M059J (cell line): ENCODE results near the gene UBE3A. TPM values are rescaled to one million over a fixed set of nuclear protein-coding genes. Genes with fewer than 3 reads are reported as not detected.
"Not testable (repeated sequence)": the region's sequence is repeated elsewhere in the genome, so short reads cannot be mapped to it uniquely, and the experiment has no call there.

Experiments used
- DNase-seq: peaks from one replicate; pipeline ENCODE4 v3.0.0-alpha.2; 2012; ENCODE audit warnings: low read depth
- total RNA-seq: library from RNA; depleted of rRNA; stranded (reverse); fragments of >200 nt; shearing (Covaris generic); gene quantifications from 2 replicates; pipeline ENCODE4 v1.2.3, GENCODE V29; 2014; rRNA removed

The UBE3A gene
- total RNA-seq = 28.5 and 43.6 TPM in 2 replicates

DNA sequence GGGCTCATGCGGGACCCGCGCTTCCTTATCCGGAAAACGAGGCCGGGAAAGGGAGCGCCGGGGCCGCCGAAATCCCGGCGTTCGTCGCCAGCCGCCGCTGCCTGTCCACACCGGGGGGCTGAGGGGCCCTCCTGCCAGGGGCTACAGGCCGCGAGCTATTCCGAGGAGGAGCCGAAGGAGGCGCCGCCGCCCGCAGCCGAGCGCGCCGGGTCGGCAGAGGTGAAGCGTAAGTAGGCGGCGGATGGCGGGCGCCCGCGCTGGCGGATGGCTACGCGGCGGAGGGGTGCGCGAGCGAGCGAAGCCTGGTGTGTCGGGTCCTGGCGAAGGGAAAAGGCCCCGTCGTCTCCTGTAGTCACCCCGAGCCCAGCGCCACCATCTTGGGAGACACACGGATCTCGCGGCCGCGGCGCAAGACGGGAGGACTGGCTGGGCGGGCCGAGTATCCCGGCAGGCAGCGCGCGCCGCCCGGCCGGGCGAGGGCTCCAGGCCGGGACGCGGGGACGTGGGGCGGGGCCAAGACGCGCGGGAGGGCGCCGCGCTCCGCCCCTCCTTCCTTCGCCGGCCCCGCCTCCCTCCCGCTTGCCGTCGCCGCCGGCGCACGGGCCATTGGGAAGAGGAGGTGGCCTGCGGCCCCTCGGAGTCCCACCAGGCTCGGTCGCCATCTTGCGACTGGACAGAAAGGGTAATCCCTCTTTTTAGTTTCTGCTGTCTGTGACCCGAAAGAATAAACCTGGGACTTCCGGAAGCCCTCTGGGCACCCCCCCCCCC lies at the start of gene UBE3A:
Gene UBE3A, minus strand, starts transcription at position 424 of the 768 bp plus-strand sequence. CDS start 29,917 bp downstream, outside the sequence.
- DNase-seq = peak; percentile 86

DNA sequence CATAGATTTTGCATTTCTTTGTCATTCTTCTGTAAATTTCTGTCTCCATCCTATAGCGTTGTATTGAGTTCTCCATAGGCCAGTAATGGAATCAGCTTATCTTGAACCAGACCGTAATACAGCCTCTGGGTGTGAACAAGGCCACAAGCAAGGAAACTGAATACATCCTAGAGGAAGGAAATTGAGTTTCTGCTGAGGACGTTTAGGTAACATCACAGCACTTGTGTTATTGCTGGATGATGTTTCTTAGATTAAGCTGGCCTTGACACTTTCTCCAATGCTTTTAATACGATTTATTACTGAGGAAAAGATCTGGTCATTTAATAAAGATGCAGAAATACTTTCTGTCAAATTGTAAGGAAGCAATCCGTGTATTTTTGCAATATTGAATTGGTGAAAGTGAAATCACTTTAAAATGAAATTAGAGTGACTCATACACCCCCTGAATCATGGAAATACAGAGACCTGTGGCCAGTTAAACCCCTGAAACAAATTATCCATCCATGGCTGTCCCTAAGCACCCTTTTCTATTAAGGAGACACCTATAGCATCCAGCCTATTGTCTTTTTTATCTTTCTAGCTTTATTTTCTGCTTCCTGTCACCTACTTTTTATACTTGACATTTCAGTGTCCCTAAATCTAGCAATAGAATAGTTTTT lies 48.5 kb upstream of the UBE3A start:
- DNase-seq = no peak

DNA sequence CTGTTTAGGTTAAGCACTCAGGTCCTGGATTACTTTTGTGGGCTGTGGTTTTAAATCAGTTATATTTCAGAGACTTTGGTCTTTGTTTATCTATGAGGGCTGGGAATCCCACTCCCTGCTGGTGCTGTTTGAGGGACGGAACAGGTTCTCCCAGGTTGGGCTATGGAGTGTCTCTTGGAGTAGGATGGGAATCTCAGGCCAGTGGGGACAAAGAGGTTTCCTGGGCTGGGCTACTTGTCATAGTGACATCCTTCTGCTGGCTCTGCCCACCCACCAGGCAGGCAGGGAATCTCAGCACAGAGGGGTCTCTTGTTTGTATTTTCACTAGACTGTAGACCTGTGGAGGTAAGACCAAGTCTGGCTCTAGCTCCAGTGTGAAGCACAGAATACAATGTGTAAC lies 47.2 kb upstream of the UBE3A start:
- DNase-seq = no peak

DNA sequence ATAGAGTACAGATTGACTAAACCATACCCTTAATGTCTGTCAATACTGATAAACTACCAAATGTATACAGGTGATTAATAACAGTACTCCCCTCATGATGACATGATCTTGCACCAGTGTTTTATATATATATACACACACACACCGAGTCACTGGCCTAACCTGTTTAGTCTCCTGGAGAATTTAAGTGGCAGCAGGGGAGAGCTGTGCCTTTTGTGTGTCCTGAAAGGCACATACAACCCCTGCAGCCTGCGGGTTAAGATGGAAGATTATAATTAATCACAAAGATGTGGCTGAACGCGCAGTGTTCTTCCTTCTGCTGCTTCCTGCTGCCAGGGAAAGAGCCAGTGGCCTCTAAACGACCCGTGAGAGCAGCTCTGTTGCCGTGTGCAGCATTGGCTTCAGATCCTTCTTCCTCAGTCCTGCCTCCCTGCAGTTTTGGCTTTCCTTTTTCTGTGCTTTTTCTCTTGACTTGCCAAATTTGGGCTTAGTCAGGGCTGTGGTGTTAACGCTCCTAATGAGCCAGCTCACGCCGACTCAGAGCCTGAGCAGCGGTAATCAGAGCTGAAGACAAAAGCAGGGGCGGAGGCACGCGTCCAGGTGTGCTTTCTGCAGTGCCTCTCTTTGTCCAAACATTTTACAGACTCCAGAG lies 42.5 kb upstream of the UBE3A start:
- no peak for DNase-seq

DNA sequence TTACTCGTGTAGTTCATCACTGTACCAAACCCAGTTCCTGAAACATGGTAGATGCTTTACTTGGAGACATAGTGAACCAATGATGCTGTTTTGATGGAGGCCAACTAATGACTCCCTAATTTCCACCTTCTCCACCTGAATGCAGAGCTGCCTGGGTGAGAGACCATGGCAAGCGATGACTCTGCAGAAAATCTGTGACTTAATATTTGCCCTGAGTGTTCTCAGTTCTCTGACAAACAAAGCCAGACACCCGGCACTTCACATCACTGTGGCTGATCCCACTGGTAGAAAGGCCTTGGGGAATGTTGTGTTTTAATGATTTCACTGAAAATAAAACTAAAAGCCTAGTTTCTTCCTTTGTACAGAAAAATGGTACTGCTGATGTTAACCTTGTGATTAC lies 39.5 kb upstream of the UBE3A start:
- DNase-seq = no peak

DNA sequence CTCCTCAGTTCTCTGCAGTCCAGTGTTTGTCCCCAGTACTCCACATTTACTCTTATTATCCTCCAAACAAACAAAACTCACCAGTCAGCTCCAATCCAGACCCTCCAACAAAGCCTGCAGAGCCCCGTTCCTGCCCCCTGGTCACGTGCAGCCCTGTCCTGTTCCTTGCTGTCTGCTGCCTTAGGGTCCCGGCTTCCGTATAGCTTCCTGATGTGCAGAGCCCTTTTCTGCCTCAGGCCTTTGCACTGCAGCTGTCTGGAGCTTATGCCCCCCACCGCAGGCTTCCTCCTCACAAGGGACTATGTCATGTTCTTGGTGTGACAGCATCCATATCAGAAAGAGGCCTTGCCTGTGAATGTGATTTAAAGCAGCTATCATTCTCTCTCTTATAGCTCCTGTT lies 39.0 kb upstream of the UBE3A start:
- DNase-seq = no peak

DNA sequence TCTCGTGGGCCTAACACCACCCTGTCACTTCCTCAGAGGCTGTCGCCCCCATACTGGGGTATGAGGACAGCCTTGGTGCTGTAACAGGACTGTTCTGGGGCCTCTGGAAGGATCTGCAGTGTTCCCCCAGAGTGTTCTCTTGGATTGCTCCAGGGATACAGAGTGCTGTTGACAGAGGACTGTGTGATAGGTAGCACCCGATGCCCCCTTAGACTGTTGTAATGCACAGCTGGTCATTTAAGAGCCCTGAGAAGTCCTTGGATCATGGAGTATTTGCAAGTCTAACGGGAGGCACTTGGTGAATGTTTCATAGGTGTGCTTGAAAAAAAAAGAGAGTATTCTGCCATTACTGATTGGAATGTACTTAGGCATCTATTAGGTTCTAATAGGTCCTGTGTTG lies 35.4 kb upstream of the UBE3A start:
- DNase-seq = no peak

DNA sequence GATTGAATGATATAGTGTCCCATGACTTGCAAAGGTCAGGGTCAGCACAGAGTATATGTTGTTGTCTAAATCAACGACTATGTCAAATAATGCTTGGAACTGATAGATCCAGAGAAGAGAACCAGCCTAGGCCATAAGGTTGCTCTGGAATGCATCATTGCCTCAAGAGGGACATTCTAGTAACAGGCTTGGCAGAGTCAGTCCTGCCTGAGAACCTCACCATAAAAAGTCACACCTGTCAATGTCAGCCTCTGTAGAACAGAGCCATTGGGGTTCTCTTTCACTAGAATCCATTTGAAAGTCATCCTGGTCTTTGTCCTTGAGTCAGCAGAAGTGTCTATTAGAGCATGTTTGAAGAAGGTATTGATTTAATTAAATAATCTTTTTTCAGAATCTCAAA lies 31.4 kb upstream of the UBE3A start:
- no peak for DNase-seq

DNA sequence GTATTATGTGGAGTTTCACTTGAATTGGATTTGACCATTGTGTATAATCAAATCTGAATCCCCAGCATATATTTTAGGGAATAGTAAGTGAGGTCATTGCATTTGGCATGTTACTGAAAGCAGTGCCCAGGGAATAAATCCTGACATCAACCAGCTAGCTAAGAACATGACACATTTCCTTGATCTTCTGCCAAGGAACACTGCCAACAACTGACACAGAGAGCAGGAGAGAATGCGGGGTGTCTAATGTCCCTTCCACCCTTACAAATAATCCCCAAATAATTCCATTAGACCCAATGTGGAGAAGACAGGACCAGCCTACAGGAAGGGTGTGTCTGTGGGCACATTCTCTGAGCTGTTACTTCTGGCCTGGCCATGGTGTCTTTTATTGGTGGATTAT lies 30.6 kb upstream of the UBE3A start:
- peak; percentile 37 for DNase-seq

DNA sequence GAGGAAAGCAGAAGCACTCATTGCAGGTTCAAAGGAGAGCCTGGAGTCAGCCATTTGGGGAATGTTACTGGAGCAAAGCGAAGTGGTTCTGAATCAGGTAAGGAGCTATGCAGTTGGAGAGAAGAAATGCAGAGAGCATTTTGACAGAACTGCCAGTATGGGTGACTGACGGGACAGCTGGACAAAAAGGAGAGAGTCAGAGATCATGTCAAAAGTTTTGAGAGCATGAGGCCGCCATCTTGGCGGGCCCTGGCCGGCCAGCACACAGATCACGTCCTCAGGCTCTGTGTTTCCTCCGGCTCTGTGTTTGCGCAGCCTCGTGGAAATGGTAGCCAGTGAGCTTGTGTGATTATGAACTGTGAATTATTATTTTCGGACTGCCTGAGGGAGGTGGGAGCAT lies 29.8 kb upstream of the UBE3A start:
- DNase-seq = no peak

DNA sequence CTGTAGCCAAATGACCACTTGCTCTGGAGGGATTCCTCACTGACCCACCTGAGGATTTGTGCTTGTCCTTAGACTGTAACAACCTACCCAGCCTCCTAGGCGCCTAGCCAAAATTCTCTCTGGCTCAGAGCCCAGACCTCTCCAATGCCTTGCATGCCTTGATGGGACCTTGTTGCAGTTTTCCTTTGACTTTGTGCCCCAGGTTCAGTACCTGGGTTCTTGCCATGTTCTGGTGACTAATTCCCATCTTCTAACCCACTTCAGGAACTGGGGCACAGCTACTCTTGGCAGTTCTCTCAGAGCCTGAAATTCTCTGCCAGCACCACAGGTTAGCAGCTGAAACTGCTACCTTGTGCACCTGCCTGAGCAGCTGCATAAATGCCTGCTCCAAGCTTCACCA lies 27.0 kb upstream of the UBE3A start:
- DNase-seq = peak; percentile 1

DNA sequence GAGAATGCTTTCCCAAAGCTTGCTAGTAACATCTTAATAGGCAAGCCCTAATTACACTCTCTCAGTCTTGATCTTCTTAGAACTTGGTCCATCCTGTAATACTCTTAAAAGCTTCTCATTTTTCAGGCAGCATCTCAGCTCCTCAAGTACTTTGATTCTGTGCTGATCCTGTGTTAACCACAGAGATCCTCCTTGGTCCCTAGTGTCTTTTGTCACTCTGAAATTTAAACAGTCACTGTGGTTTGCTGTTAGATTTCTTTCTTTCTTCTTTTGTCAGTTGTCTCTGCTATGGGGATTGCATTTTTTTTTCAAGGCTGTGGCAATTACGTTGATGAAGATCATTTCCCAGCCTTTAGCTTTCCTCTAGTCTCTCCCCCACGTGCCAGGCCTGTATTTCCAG lies 26.0 kb upstream of the UBE3A start:
- no peak for DNase-seq

DNA sequence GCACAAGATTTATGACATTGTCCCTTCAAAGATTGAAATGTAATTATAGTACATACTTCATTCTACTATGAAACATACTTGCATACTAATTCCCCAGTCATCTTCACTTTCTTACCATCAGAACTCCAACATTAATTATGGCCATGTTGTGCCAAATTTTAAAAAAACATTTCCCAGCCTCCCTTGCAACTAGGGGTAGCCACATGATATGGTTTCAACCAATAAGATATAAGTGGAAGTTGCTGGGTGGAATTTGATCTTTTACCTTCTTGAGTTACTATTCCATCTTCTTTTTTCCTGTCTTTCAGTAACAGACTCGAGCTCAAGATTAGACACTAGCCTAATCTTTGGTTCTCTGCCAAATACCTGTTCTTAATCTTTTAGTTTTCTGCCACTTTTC lies 25.6 kb upstream of the UBE3A start:
- DNase-seq = no peak

DNA sequence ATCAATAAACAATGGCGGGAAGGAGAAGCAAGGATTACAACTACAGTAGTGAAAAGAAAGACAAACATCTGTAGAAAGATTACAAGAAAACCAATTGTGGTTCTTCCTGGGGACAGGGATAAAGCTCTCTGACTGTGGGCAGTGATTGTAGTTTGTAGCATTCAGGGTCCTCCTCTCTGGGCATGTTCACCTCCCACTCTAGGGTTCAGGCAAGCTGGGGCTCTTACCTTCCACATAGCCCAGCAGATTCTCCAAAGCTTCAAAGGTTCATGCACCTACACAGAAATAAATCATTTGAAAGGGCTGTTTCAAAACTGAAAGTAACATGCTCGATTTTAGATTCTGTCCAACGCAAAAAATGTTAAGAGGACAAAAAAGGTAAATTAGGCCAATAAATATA lies 17.4 kb upstream of the UBE3A start:
- DNase-seq = no peak

DNA sequence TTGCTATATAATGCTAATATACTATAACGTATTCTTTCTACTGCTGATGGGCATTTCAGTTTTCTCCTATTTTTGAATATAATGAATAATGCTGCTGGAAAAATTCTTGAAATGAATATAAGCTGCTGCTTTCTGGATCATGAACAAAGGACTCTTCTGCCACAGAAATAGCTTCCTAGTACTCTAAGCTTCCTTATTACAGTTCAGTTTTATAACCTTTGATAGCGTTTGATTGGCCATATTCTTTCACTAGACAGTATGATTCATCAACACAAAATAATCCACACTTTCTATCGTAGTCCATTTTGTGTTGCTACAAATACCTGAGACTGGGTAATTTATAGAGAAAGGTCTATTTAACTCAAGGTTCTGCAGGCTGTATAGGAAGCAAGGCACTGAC lies 16.4 kb upstream of the UBE3A start:
- DNase-seq = no peak

DNA sequence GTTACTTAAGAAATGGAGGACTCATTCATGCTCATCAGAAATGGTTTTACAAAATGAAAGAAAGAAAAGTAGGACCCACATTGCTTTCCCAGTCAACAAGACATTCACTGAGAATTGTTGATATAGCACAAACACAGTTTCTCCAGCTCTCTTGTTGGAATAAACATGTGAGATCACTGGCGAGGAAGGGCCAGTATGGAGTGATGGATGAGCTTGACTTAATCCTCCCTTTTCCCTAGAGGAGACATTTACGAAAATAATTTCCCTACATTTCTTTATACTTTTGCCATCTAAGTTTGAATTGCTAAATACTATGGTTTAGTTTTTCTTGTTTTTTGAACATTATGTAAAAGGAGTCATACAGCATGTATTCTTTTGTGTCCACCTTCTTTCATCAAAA lies 15.9 kb upstream of the UBE3A start:
- no peak for DNase-seq

DNA sequence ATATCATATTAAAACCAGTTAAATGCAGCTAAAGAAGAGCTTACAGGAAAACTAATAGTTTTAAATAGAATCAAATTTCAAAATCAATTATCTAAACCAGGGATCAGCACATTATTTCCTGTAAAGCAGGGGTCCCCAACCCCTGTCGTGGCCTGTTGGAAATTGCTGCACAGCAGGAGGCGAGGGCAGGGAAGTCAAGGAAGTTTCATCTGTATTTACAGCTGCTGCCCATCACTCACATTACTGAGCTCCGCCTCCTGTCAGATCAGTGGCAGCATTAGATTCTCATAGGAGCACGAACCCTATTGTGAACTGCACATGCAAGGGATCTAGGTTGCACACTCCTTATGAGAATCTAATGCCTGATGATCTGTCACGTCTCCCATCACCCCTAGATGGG lies 14.4 kb upstream of the UBE3A start:
- DNase-seq = not testable (repeated sequence)

DNA sequence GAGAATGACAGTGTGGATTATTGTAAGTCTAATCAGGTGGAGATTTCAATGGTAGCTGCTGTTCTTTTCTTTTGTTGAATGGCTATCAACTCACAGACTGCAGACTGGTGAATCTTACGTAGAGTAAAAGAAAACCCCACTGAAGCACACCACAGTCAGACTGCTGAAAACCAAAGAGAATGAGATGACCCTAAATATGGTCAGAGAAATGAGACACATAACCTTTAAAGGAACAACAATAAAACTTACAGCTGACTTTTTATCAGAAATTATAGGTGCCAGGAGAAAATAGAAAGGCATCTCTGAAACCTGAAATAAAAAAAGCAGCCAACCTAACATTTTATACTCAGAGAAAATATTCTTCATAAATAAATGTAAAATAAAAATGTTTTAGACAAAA lies 12.7 kb upstream of the UBE3A start:
- DNase-seq = no peak

DNA sequence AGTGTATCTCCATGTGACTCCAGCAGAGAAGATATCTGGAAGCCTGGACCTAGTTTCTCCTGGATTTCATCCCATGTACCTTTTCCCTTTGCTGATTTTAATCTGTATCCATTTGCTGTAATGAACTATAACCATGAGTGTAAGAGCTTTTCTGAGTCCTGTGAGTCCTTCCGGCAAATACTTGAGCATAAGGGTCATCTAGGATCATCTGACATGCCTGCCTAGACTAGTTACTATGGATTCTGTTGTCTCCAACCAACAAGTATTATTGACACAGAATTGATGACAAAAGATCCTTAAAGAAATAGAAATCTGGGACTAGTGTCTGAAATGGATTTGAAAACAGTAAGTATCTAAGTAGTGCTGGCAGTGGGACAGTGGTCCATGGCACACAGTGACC lies 11.3 kb upstream of the UBE3A start:
- no peak for DNase-seq

DNA sequence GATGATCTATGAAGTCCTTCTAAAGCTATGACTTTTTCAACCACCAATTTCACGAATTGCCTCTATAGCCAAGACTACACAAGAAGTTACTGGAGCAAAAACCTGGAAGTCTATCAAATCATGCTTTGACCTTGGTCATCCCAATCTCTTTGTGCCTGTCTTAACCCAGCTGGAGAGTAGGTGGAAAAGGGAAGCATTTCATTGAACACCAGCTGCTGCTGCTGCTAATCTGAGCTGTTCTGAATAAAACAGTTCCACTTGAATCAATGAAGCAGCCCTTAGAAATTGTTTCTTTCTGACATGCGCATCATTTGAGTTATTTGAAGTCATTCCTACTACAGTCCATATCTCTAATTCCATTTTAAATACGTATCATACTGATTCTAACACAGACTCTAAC lies 7.3 kb upstream of the UBE3A start:
- no peak for DNase-seq

DNA sequence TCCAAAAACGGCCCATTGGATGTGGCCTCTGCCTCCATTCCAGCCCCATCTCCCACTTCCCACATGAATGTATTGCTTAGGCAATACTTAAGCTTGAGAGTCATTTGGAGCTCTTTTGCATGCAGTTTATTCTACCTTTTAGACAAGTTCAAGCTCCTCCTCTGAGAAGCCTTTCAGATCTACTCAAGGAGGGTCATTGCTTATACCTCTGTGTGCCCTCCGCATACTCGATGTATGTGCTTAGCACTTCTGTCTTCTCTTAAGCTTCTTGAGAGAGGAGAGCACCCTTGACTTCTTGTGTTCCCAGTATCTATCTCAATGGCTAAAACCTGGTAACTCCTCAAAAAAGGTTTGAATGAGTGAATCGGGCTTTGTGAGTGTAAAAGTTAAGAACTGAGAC lies 6.6 kb upstream of the UBE3A start:
- no peak for DNase-seq

DNA sequence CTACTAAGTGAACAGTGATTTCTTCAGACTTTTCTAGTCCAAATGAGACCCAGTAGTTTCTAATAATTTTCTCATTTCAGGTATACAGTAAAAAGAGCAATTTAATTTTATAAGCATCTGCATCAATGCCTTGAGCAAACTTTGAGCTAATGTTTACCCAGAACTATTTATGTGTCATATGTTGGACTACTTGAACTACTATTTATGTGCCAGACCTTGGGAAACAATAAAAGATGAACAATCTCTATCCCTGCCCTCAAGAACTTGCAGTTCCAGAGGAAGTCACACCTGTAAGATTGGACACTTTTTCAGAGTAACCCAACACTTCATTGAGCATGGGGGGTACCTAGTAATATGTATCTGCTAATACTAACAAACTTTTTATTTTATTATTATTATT lies 2.3 kb upstream of the UBE3A start:
- DNase-seq = no peak

DNA sequence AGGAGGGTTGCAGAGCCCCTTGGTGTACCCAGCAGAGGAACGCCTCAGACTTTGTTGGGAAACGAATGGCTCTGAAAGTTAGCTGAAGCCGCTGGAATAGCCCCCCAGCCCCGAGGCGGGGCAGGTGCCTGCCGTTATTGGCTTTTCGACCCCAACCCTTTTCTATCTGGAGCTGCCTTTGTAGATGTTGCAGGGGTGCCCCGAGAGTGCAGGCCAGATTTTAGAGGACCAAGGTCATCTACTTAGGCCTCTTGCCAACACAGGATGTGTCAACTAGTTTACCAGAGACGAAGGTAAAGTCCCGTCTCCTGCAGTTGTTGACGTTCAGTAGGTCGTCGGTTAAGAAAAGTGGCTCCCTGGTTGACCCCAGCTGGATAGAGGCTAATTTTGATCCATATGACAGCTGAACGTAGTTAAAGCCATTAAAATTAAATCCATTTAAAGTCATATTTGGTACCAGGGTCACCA lies 579 bp upstream of the UBE3A start:
- peak; percentile 39 for DNase-seq
